Epithelial cell of proximal tubule (primary cell): ENCODE results near the gene S100A1. TPM values are rescaled to one million over a fixed set of nuclear protein-coding genes. Genes with fewer than 3 reads are reported as not detected.
"Not testable (repeated sequence)": the region's sequence is repeated elsewhere in the genome, so short reads cannot be mapped to it uniquely, and the experiment has no call there.

Experiments
- DNase-seq: peaks from one replicate; pipeline ENCODE4 v3.0.0-alpha.2; 2011; ENCODE audit warnings: low read depth
- H3K4me3 ChIP-seq: 2 replicates; pipeline ENCODE4 v1.5.1; 2011; ENCODE audit warnings: low read depth, mild to moderate bottlenecking, low read length
- total RNA-seq: library from RNA; depleted of rRNA; stranded (reverse); fragments of >200 nt; gene quantifications from 2 replicates; pipeline ENCODE4 v1.2.3, GENCODE V29; 2015
- TF ChIP-seq, protein P1 (sequence below): conservative IDR thresholded peaks from 2 replicates; pipeline ENCODE4 v1.5.1; 2012; ENCODE audit warnings: low read depth, mild to moderate bottlenecking, low read length

The S100A1 gene
- total RNA-seq, 1 donor from 2014 or later, result 16.5 TPM

DNA sequence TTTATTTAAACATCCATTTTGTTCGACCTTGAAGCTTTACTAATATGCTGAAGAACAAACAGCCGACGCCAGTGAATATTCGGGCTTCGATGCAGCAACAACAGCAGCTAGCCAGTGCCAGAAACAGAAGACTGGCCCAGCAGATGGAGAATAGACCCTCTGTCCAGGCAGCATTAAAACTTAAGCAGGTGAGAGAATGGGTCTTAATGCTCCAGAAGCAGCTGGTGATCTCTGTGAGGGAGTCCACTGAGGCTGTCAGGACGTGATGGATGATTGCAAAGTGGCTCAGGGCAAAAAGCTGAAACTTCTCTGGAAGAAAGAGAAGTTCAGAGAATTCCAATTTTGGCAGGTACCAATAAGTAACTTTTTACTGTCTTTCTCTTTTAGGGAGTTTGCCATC lies 10.0 kb downstream of the S100A1 start:
- TF ChIP-seq, protein P1, sequence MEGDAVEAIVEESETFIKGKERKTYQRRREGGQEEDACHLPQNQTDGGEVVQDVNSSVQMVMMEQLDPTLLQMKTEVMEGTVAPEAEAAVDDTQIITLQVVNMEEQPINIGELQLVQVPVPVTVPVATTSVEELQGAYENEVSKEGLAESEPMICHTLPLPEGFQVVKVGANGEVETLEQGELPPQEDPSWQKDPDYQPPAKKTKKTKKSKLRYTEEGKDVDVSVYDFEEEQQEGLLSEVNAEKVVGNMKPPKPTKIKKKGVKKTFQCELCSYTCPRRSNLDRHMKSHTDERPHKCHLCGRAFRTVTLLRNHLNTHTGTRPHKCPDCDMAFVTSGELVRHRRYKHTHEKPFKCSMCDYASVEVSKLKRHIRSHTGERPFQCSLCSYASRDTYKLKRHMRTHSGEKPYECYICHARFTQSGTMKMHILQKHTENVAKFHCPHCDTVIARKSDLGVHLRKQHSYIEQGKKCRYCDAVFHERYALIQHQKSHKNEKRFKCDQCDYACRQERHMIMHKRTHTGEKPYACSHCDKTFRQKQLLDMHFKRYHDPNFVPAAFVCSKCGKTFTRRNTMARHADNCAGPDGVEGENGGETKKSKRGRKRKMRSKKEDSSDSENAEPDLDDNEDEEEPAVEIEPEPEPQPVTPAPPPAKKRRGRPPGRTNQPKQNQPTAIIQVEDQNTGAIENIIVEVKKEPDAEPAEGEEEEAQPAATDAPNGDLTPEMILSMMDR, result no peak
- DNase-seq, result no peak
- H3K4me3 ChIP-seq, result no peak overlapping the region

GRCh38 chr1:153639280-153639679 lies 11.0 kb downstream of the S100A1 start:
- DNase-seq, result no peak
- TF ChIP-seq, protein P1, result no peak
- H3K4me3 ChIP-seq, result no peak overlapping the region

- not testable (repeated sequence) for DNase-seq, H3K4me3 ChIP-seq
Observed at GRCh38 chr1:153640213-153640612, 12.0 kb downstream of the S100A1 start.

DNA sequence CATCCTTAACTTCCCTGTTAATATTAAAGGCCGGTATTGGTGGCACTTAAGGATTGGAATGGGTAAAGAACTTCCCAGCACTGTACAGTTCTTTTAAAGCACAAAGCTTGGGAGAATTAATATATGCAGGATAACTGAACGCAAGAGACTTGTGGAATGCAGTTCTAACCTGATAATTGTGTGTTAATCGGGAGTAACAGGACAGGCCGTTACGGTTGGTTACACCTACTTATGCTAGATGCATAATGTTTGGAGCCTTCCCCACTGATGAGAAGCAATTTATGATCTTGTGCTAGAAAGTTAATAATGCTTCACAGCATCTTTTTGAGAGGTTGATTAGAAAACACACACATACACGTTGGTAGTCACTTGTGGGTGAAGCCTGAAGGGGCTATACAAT lies 12.6 kb downstream of the S100A1 start:
- DNase-seq, result no peak
- TF ChIP-seq, protein P1, result no peak
- H3K4me3 ChIP-seq, result no peak overlapping the region

GRCh38 chr1:153642161-153642560 lies 13.9 kb downstream of the S100A1 start:
- TF ChIP-seq, protein P1, result no peak
- no peak for DNase-seq
- no peak overlapping the region for H3K4me3 ChIP-seq

DNA sequence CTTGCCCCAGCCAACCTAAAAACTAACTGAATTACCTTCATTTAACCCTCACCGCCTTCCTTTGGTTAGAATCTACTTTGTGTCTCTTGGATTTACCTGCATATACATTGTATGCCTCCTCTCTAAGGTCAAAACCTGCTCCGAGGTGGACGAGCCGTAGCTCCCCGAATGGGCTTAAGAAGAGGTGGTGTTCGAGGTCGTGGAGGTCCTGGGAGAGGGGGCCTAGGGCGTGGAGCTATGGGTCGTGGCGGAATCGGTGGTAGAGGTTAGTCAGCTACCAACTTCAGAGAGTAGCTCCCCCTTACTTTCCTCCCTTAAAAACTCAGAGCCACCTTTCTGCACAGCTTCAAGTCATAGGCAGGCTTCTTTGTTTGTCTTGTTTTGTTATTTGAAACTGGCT lies 14.9 kb downstream of the S100A1 start:
- no peak overlapping the region for H3K4me3 ChIP-seq
- TF ChIP-seq, protein P1, result no peak
- DNase-seq, result no peak

DNA sequence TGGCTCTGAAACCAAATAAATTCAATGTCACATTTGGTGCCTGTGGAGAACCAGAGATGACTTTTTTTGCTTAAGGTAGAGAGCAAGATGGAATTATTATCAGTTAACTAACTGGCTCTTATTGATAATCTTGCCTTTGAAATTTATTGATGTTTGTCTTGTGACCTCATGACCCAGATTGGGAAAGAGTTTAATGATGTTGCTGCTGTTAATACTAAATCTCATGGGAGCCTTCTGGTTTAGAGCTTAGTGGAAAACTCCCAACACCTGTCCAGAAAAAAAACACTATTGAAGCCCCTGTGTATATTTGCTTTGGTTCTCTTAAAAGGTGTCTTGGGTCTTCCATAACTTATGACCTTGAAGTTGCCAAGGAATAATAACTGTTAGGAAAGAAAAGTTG lies 15.6 kb downstream of the S100A1 start:
- no peak overlapping the region for H3K4me3 ChIP-seq
- no peak for DNase-seq
- TF ChIP-seq, protein P1, result no peak
